Stomach (tissue), 4 donors: ENCODE measurements around the gene RBMXL2.

Source experiments
- CTCF ChIP-seq, 7 experiments: fragments of 450-650 bp in 4 of 7; fragments of 200-600 bp in 3 of 7; sonication (generic) in 3 of 7; IDR thresholded peaks; one replicate each; pipeline ENCODE4 v1.5.1; 2016 to 2019; ENCODE audit warnings: antibody characterized with exemption in 7 of 7, control low read depth in 2 of 7, mild to moderate bottlenecking in 1 of 7
- EP300 ChIP-seq: sonication (generic); formaldehyde crosslinking; IDR thresholded peaks from one replicate; pipeline ENCODE4 v1.6.1; 2017; ENCODE audit warnings: antibody characterized with exemption
- POLR2A ChIP-seq, 4 donors: fragments of 450-650 bp; IDR thresholded peaks; one replicate each; pipeline ENCODE4 v1.6.1; 2016; ENCODE audit warnings: antibody characterized with exemption in 4 of 4, control low read depth in 2 of 4, mild to moderate bottlenecking in 1 of 4, moderate library complexity in 1 of 4
- POLR2AphosphoS5 ChIP-seq, 3 donors: sonication (generic); formaldehyde crosslinking; IDR thresholded peaks; one replicate each; pipeline ENCODE4 v1.6.1; 2016; ENCODE audit warnings: antibody characterized with exemption in 3 of 3

- no peak for TF ChIP-seq CTCF (IDR thresholded peaks at IDR 0.05)
- no peak for TF ChIP-seq EP300
- no peak for TF ChIP-seq POLR2A (IDR thresholded peaks at IDR 0.05)
- no peak for TF ChIP-seq POLR2AphosphoS5 (IDR thresholded peaks at IDR 0.05)
Observed at GRCh38 chr11:7060868-7061267, 27.9 kb upstream of the RBMXL2 start.
